Measurements from ENCODE around the gene NFKB1.

DNA sequence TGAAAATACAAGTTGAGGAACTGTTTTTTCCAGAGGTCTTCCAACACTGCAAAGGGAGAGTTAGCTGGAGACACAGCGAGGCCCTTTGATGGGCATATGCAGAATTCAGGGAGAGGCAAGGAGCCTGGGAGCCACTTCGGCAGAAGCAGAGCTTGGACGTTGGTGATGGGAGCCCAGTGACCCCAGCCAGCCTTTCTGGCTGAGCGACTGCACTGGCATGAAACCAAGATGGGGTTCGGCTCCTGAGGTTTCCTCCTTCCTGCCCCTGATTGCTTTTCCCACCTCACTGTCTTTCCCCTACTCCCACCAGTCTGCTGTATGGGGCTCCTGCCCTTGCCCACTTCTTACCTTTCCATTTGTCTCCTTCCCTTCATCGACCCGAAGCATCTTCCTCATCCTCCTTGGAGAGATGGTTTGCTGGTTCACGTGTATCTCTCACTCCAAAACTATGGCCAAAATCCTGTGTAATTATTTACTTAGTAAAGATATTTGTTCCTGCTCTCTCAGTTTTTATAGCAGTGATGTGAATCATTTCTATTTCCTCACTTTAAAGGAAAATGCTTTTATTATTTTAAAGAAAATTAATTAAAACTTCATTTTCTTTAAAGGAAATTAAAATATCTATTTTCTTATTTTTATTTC lies 100.5 kb downstream of the NFKB1 start:
- TF ChIP-seq, protein P1, sequence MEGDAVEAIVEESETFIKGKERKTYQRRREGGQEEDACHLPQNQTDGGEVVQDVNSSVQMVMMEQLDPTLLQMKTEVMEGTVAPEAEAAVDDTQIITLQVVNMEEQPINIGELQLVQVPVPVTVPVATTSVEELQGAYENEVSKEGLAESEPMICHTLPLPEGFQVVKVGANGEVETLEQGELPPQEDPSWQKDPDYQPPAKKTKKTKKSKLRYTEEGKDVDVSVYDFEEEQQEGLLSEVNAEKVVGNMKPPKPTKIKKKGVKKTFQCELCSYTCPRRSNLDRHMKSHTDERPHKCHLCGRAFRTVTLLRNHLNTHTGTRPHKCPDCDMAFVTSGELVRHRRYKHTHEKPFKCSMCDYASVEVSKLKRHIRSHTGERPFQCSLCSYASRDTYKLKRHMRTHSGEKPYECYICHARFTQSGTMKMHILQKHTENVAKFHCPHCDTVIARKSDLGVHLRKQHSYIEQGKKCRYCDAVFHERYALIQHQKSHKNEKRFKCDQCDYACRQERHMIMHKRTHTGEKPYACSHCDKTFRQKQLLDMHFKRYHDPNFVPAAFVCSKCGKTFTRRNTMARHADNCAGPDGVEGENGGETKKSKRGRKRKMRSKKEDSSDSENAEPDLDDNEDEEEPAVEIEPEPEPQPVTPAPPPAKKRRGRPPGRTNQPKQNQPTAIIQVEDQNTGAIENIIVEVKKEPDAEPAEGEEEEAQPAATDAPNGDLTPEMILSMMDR (IDR thresholded peaks at IDR 0.05), result no peak
- TF ChIP-seq POLR2A (IDR thresholded peaks at IDR 0.05), result no peak
